Activated CD4-positive, alpha-beta T cell treated with anti-CD3 and anti-CD28 coated beads for 24 hours (primary cell): Measurements from ENCODE around the gene PADI2.

Experiments used
- DNase-seq, 2 donors: peaks; one replicate each; pipeline ENCODE4 v3.0.0-alpha.2; 2020; ENCODE audit warnings: low read depth in 2 of 2

The PADI2 gene

DNA sequence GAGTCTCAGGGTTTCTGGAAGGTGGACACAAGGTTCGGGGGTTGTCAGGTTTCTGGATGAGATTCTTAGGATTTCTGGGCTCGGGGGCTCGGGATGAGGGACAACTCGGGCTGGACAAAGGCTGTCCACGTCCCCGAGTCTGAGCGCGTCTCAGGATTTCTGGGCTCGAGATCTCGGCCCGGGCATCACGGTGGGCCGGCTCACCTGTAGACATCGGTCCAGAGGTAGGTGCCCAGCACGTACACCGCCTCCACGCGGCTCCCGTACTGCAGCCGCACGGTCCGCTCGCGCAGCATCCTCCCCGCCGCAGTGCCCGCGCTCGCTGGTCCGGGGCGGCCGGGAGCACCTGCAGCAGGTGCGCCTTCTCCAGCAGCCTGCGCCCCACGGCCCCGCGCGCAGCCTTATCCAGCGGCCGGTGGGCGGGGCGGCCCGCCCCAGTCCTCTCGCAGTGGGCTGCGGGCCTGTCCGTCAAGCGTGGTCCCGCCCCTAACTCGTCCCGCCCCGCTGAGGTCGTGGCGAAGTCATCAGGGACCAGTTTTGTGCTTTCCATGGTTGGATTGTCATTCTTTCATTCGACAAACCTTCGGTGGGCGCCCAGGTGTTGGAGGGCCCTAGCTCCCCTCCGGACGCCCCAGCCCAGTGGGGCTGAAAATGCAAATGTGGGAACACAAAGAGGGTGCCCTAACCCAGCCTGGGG lies at the start of gene PADI2:
Gene PADI2 (minus strand): TSS at position 376 of the 697 bp plus-strand sequence. CDS start 80 bp downstream, at position 296.
- peak; percentile 35 to 56 for DNase-seq

- no peak for DNase-seq
Measured at GRCh38 chr1:17168091-17168876, 49.0 kb upstream of the PADI2 start.

- no peak for DNase-seq
Measured at GRCh38 chr1:17167786-17168090, 48.5 kb upstream of the PADI2 start.

DNA sequence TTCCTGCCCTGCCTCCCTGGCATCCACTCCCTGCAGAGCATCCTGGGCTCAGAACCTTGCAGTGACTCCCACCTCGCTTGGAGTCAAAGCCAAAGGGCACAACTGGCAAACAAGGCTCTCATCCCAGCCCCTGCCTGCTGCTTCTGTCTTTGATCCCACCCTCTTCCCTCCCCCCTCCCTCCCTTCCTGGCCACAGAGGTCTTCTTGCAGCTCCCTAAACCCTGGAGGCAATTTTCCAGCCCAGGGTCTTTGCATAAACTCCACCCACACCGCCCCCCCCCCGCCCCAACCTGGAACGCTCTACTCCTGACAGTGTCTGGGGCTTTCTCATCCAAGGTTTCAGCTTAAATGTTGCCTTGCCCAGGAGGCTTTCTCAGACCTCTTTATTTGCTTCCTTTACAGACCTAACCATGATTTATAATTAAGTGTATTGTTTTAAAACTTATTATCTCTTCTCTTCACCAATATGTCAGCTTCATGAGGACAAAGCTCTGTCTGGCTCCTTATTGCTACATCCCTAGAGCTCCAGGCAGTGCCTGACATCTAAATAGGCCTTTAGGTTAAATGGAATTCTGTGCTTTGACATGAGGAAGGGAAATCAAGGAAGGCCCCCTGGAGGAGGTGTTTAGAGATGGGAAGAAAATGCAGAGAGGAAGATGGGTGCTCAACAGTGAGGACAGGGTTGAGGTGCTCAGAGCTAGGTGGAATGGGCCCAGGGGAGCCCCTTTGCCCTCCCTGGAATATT lies 48.0 kb upstream of the PADI2 start:
- no peak for DNase-seq

- DNase-seq = no peak
Measured at GRCh38 chr1:17165823-17166222, 46.6 kb upstream of the PADI2 start.

DNA sequence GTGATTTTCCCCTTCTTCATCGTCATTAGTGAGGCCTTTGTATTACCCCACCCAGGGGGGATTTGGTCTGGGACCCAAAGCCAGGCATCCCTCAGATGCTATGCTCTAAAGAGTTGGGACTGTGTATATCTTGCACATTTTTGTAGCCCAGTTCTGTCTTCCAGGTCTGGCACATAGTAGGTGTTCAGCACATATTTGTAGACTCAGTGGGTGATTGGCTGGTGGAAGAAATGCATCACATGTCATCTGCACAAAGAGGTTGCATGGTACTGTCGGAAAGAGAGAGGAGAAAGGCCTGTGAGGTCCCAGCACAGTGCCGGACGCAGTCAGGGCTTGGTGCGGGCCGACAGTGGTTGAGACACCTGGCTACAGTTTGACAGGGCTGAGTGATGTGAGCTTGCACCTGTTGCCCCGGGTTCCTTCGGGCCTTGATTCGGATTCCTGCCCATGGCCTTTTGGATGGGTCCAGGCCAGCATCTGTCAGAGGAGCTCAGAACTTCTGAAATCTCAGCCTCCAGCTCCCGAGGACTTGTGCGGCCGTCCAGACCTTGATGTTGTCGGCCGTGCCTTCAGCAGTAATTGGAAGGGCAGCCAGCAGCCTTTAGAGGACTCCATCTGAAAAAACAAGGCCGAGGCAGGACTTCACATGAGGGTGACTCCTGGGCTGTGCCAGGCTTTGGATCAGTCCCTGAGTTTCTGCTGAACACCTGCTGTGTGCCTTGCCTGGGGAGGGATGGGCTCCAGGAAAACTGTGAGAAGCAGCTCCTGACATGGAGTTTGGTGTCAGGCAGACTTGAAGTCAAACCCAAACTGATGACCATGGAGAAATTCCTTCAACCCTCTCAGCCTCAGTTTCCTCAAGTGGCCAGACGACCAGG lies 44.8 kb upstream of the PADI2 start:
- DNase-seq = no peak

DNA sequence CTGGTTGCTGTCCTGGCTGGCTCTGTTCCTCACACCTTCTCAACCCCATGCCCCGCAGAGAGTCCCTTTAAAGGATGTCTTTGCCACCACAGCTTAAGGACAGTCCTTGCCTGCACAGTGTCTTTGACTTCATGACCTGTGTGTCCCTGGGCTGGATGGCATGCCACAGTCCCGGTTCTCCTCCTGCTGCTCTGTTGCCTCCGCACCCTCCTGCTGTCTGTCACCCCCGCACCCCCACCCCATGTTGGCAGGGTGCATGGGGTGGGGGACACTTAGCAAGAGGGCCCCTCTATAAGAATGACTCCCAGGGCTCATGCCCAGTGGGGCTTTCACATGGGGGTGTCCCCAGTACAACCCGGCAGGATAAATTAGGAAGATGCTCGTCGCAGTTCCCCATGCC lies 44.1 kb upstream of the PADI2 start:
- no peak for DNase-seq

DNA sequence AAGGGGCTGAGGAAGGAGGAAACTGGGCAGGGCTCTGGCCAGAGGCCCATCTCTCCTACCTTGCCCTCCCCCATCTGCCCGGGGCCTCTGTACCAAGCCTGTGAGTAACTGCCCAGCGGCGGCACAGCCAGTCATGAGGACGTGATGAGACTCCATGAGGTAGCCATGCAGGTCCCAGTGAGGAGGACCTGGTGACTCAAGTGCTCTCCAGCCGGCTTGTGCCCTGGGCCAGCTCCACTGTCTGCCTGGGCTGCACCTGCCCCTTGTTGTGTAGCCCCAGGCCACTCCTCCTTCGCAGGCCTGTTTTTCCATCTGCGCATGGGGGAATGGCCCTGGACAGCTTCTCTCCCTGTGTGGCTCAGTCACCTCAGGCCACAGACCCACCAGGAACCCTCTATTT lies 43.7 kb upstream of the PADI2 start:
- DNase-seq = no peak

DNA sequence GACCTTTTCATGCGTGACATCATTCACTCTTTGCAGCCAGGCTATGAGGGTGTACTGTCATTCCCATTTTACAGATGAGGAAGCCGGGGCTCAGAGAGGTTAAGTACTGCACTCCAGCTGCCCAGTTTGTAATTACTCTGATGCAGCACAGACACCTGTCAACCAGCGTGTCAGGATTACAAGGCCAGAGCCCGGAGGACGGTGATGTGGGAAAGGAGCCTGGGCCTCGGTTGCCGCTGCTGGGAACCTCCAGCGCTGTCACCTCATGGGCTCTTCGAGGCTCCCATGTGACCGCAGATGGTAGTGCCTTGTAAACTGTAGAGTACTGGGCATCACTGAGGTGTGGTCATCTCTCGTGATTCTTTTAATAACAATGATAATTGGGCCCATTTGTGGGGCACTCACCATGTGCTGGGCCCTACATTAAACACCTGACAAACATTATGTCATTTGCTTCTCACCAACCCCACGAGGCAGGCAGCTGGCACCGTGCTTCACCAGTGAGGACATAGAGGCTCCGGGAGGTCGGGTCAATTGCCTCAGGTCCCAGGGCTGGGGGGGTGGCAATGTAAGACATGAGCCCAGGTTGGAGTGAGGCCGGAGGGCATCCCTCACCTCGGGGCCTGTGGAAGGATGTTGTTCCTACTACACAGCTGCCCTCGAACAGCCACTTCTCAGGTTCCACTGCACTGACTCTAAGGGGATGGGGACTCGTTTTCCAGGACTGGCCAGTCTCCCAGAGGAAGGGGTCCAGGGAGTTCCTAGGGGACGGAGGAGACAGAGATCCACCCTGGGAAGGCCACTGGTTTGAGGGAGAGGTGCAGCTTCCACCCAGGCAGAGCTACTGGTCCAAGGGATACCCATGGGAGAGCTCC lies 42.9 kb upstream of the PADI2 start:
- no peak for DNase-seq

DNA sequence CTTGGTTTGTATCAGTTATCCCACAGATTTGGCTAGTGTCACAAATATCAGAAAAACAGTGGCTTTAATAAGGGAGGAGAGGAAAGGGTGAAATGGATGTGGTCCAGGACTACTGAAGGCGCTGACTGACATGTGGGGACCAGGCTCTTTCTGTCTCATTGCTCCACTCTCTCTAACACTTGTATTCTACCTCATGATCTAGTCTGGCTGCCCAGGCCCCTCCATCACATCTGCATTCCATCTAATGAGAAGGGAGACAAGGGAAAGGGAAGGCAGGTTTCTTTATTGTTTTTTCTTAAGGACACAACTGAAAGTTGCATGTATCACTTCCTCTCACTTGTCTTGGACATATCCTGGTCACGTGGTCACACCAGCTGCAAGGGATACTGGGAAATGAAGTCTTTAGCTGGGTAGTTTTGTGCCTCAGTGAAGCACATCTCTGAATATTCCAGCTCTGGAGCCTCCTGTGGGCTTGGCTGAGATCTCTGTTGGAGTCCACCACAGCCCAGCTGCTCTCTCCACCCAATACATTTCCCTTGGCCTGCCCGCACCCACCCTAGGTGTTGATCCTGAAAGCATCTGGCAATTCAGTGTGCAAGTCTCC lies 42.0 kb upstream of the PADI2 start:
- no peak for DNase-seq

- DNase-seq = no peak
Measured at GRCh38 chr1:17158961-17159360, 39.7 kb upstream of the PADI2 start.

GRCh38 chr1:17156108-17156507 lies 36.9 kb upstream of the PADI2 start:
- no peak for DNase-seq

- no peak for DNase-seq
Measured at GRCh38 chr1:17155257-17155920, 36.1 kb upstream of the PADI2 start.

GRCh38 chr1:17149771-17150170 lies 30.5 kb upstream of the PADI2 start:
- no peak for DNase-seq

- DNase-seq = no peak
Measured at GRCh38 chr1:17148950-17149608, 29.8 kb upstream of the PADI2 start.

GRCh38 chr1:17145648-17146047 lies 26.4 kb upstream of the PADI2 start:
- DNase-seq = no peak

DNA sequence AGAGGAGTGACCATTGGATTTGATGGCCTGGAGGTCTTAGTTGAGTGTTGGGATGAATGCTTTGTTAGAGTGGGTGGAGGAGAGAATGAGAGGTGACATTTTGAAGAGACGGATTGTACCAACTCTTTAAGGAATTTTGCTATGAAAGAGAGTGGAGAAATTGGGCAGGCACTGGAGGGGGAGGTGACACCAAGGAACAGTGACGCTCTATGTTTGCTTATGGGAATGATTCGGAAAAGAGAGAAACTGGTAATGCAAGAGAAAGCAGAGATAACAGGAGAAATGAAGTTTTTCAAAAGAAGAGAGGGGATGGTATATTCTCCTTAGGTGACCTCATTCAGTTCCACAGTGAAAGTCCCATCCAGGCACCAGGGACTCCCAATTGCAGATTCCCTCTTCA lies 24.5 kb upstream of the PADI2 start:
- DNase-seq = no peak

DNA sequence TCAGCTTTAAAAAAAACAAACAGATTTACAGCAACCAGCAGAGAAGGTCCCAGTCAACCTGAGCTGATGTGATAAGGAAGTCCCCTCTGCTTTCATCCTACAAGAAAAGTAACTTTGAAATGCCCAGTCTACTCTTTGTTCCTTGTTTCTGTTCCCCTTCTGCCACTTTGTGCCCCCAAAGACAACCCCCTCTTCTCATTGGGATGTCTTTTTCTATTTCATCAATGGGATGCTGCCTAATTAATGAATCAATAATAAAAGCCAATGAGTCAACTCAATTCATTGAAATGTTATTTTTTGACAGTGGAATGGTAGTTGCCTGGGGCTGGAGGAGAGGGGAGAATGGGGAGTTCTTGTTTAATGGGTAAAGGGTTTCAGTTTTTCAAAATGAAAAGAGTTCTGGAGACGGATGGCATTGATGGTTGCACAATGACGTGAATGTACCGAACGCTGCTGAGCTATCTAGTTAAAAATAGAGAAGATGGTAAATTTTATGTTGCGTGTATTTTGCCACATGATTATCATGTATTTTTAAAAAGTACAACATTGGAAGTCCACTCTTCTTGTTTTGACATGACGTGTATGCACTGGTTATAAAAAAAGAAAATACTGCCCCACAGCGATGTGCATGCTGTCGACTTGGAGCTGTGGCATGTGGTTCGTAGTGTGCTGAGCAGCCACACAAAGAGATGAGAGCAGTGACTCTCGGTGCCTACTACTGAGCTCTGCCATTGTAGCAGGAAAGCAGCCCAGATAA lies 22.4 kb upstream of the PADI2 start:
- DNase-seq = no peak

- DNase-seq = no peak
Measured at GRCh38 chr1:17140279-17140678, 21.0 kb upstream of the PADI2 start.
